ENCODE measurements around the gene TEF.

Gene TEF

GRCh38 chr22:41344189-41344788 is 37.5 kb upstream of the TEF start:
- H3F3A ChIP-seq (ENCODE audit: low read depth): no peaks in the 10 kb centered on the region
- no peak overlapping the region for H3K9ac ChIP-seq (ENCODE audit: low read depth, low read length, poor library complexity, severe bottlenecking)
- H3K9me3 ChIP-seq (ENCODE audit: insufficient read depth, low read depth, low read length): no peaks in the 10 kb centered on the region
- H3K27me3 ChIP-seq (ENCODE audit: insufficient read depth, low read length, poor library complexity, severe bottlenecking): no peaks in the 10 kb centered on the region
- no peaks in the 10 kb centered on the region for H3K79me2 ChIP-seq (ENCODE audit: insufficient read depth, low read length)
- H2AFZ ChIP-seq (ENCODE audit: low read length): no peak overlapping the region
- no peaks in the 10 kb centered on the region for H3K9me2 ChIP-seq (replicated peaks; ENCODE audit: low read depth, low read length)
- no peak overlapping the region for H3K4me3 ChIP-seq (ENCODE audit: low read length, poor library complexity, severe bottlenecking)
- H3K36me3 ChIP-seq (ENCODE audit: insufficient read depth, low read length): peaks cover 86% of the 10 kb centered on the region; the same call in 1 of the 2 replicates
- H3K4me1 ChIP-seq (ENCODE audit: insufficient read depth, low read length, poor library complexity, severe bottlenecking): no peaks in the 10 kb centered on the region
- TF ChIP-seq CTCF (conservative IDR thresholded peaks at IDR 0.05; ENCODE audit: low read length) (no peak), EZH2phosphoT487 (IDR thresholded peaks at IDR 0.05; ENCODE audit: borderline replicate concordance) (no peak)
- H3K4me2 ChIP-seq (ENCODE audit: low read depth, low read length, poor library complexity, severe bottlenecking): no peak overlapping the region
- no peaks in the 10 kb centered on the region for H4K20me1 ChIP-seq (ENCODE audit: insufficient read depth, low read length, poor library complexity, severe bottlenecking)

- TF ChIP-seq CTCF (conservative IDR thresholded peaks at IDR 0.05; ENCODE audit: low read length) (no peak), EZH2phosphoT487 (IDR thresholded peaks at IDR 0.05; ENCODE audit: borderline replicate concordance) (no peak)
- no peak overlapping the region for H3K9ac ChIP-seq (ENCODE audit: low read depth, low read length, poor library complexity, severe bottlenecking)
- no peaks in the 10 kb centered on the region for H3K9me3 ChIP-seq (ENCODE audit: insufficient read depth, low read depth, low read length)
- no peaks in the 10 kb centered on the region for H4K20me1 ChIP-seq (ENCODE audit: insufficient read depth, low read length, poor library complexity, severe bottlenecking)
- peaks cover 89% of the 10 kb centered on the region; the same call in 1 of the 2 replicates for H3K36me3 ChIP-seq (ENCODE audit: insufficient read depth, low read length)
- H3K4me3 ChIP-seq (ENCODE audit: low read length, poor library complexity, severe bottlenecking): no peak overlapping the region
- H3F3A ChIP-seq (ENCODE audit: low read depth): no peaks in the 10 kb centered on the region
- H3K27me3 ChIP-seq (ENCODE audit: insufficient read depth, low read length, poor library complexity, severe bottlenecking): no peaks in the 10 kb centered on the region
- no peaks in the 10 kb centered on the region for H3K4me1 ChIP-seq (ENCODE audit: insufficient read depth, low read length, poor library complexity, severe bottlenecking)
- no peaks in the 10 kb centered on the region for H3K79me2 ChIP-seq (ENCODE audit: insufficient read depth, low read length)
- H2AFZ ChIP-seq (ENCODE audit: low read length): no peak overlapping the region
- H3K9me2 ChIP-seq (replicated peaks; ENCODE audit: low read depth, low read length): no peaks in the 10 kb centered on the region
- no peak overlapping the region for H3K4me2 ChIP-seq (ENCODE audit: low read depth, low read length, poor library complexity, severe bottlenecking)
Observed at GRCh38 chr22:41345807-41346335, 35.9 kb upstream of the TEF start.

- no peaks in the 10 kb centered on the region for H3F3A ChIP-seq (ENCODE audit: low read depth)
- H3K9me3 ChIP-seq (ENCODE audit: insufficient read depth, low read depth, low read length): no peaks in the 10 kb centered on the region
- TF ChIP-seq CTCF (conservative IDR thresholded peaks at IDR 0.05; ENCODE audit: low read length) (no peak), EZH2phosphoT487 (IDR thresholded peaks at IDR 0.05; ENCODE audit: borderline replicate concordance) (no peak)
- H4K20me1 ChIP-seq (ENCODE audit: insufficient read depth, low read length, poor library complexity, severe bottlenecking): no peaks in the 10 kb centered on the region
- no peaks in the 10 kb centered on the region for H3K4me1 ChIP-seq (ENCODE audit: insufficient read depth, low read length, poor library complexity, severe bottlenecking)
- no peaks in the 10 kb centered on the region for H3K9me2 ChIP-seq (replicated peaks; ENCODE audit: low read depth, low read length)
- no peak overlapping the region for H3K9ac ChIP-seq (ENCODE audit: low read depth, low read length, poor library complexity, severe bottlenecking)
- peaks cover 93% of the 10 kb centered on the region; the same call in 1 of the 2 replicates for H3K36me3 ChIP-seq (ENCODE audit: insufficient read depth, low read length)
- H3K79me2 ChIP-seq (ENCODE audit: insufficient read depth, low read length): no peaks in the 10 kb centered on the region
- no peak overlapping the region for H3K4me3 ChIP-seq (ENCODE audit: low read length, poor library complexity, severe bottlenecking)
- H3K27me3 ChIP-seq (ENCODE audit: insufficient read depth, low read length, poor library complexity, severe bottlenecking): no peaks in the 10 kb centered on the region
- no peak overlapping the region for H3K4me2 ChIP-seq (ENCODE audit: low read depth, low read length, poor library complexity, severe bottlenecking)
- no peak overlapping the region for H2AFZ ChIP-seq (ENCODE audit: low read length)
Observed at GRCh38 chr22:41347066-41347859, 34.5 kb upstream of the TEF start.

Measured in Loucy (cell line).